NCI-H748 (cell line): ENCODE measurements around the gene PRCP.

Experiments
- DNase-seq: peaks from one replicate; lab custom pipeline; 2025; ENCODE audit not compliant: unreplicated experiment; lab: John Stamatoyannopoulos, UW

The PRCP gene

GRCh38 chr11:82831364-82831763, 68.9 kb downstream of the PRCP start:
- DNase-seq = no peak

GRCh38 chr11:82830746-82831145, 69.5 kb downstream of the PRCP start:
- peak; percentile 10 for DNase-seq

DNA sequence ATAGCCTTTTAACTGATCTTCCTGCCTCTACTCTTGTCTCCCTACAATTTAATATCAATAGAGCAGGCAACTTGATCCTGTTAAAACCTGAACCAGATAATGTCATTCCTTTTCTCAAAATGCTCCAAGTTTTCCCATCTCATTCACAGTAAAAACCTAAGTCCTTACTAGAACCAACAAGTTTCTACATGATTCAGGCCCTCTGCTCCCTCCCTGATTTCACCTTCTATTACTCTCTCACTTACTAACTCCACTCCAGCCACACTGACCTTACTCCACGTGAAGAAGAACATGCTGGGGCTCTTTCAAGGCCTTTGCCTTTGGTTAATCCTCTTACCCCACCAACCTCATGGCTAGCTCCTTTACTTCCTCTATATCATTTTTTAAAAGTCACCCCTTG, 71.1 kb downstream of the PRCP start:
- no peak for DNase-seq

- DNase-seq = no peak
Observed at GRCh38 chr11:82828472-82828871, 71.8 kb downstream of the PRCP start.

DNA sequence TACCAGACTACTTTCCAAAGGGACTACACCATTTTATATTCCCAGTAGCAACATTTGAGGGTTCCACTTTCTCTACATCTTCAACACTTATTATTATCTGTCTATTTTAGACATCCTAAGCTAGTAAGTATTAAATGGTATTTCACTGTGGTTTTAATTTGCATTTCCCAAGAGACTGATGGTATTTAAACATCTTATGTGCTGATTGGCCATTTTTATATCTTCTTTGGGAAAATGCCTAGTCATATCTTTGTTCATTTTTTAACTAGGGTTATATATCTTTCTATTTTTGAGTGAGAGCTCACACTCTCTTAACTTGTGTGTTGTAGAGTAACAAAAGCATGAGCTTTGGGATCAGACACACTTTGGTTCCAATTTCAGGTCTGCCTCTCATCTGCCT, 73.7 kb downstream of the PRCP start:
- DNase-seq = no peak

DNA sequence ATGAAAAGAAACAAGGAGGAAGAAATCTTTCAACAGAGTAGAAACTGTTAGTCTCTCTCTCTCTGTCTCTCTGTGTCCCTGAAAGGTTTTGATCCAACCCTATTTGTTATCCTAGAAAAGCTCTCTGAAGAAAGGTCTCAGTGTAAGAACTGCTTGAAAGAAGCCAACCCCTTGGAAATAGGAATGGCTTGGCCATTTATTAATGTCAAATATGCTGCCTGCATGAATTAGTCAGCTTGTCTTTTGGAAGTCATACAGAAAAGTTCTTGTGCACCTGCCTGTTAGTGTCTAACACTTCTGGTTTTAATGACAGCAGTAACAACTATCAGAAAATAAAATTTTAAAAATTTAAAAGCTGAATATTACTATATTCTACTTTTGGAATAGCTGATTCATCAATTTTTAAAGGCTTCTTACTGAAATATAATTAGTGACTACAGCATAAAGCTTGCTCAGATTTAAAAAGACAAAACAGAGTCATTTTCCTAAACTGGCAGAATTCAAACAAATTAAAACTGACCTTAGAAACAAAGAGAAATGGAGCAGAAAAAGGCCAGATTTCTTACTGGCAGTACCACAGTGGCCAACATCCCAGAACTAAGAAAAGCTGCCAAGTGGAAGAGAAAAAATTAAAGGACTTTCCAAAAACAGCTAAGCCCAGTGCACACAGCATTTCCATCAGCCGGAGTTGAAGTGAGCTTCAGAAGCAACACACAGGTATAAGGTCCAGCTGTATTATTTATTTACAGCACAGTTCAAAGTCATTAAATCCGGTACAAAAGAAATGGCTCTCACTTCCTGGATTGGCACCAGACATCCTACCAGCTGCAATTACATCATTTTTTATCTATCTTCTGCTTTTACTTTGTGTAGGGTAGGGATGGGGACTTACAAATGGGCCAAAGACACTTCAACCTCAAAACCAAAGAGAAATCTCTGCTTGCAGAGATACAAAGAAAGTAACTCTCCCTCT, 76.3 kb downstream of the PRCP start:
- peak; percentile 69 for DNase-seq

DNA sequence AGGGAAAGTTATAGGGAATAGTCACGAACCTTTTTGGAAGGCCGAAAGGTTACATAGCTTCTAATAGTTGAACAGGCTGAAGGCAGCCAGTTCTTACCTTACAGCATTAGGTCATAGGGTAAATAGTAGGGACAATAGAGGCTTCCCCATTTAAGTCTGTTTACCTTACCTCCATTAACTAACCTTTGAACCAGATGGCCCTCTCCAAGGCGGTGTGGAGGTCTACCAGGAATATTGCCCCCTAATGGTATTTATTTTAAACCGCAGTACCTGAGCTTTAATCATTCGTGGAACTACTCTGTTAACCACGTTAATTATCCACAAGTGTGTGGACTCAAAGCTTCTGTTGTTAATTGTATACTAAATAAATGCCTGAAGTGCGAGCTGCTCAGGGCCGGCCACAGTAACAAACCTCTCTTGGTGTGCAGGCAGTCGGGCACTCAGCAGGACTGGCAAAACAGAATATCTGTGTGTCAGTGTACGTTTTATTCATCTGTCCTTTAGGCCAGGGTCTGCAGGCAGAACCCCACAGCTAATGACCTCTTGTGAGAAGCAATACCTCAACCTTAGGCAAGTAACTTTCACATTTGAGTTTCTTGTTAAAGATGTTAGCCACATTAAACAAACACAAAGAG, 81.7 kb downstream of the PRCP start:
- DNase-seq = peak; percentile 86

DNA sequence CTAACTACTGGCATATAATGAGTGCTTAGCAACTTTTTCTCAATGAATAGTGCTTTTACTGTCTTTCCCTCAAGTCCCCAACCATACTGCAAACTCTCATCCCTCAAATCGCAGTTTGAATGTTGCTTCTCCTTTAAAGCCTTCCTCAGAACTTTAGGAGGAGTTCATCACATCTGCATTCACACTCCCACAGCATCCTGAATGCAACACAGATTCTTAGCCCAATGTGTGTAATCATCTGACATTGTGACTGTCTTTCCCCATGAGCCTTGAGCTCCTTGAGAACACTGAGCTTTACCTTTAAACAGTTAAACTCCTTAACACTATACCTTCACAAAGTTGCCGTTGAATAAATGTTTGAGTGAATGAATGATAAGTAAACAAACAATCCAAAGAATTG, 84.8 kb downstream of the PRCP start:
- DNase-seq = no peak

- DNase-seq = no peak
Observed at GRCh38 chr11:82814379-82814778, 85.9 kb downstream of the PRCP start.

- DNase-seq = no peak
Observed at GRCh38 chr11:82811369-82811768, 88.9 kb downstream of the PRCP start.

DNA sequence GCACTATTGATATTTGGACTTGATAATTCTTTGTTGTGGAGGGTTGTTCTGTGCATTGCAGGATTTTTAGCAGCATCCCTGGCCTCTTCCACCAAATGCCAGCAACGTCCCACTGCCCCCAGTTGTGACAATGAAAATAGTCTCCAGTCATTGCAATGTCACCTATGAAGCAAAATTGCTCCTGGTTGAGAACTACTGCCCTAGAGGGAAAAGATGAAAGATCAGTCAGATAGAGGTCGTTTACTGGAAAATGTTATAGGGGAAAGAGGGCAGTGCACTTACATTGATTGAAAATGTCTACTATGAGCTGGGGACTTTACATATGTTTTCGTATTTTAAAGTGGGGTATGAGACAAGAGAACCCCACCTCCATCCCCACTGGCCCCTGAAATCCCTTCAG, 89.5 kb downstream of the PRCP start:
- no peak for DNase-seq

DNA sequence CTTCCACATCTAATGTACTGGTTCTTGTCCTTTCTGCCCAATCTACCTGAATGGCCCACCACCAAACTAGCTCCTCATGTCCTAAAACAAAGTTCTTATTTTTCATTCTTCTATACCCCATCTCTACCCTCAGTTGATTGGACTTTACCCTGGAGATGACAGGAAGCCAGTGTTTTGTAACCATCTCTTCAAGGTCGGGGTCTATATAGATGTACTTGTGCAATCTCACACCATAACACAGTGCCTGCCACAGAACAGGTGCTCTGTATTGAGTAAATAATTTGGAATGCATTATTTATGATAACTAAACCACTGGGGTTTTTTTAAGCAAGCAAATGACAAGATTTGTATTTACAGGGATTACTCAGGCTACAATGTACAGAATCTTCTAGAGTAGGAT, 89.9 kb downstream of the PRCP start:
- no peak for DNase-seq

DNA sequence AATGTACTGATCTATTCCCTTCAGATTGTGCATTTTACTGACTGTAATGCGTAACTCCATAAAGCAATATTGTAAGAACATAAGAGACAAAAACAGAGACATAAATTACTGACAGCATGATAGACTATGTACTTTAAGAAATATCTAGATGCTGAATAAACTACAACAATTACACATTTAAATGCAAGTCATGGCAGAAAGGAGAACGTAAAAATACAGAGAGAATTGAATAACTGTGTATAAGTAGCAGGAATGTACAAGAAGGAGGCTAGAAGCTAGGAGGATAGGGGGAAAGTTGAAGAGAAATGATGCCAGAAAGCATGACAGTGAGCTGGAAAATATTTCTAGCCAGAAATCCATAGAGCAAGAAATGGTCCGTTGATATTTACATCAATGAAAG, 92.6 kb downstream of the PRCP start:
- DNase-seq = no peak

DNA sequence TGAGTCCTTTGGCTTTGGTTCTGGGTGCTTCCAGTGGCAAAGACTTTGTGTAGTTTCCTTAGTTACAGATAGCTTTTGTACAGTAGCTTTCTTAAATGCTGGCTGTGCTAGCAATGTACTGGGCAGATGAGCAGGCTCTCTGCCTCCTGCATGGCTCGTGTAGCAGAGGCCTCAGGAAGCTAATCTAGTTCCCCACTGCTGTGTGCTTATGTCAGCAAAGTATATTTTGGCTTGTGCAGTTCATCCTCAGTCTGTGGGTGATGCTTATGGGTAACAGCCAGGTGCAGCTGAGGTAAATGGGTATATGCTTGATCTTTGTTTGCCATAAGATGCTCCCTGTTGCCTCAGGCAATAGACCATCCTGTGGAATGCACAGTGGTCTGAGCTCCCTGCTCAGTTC, 97.5 kb downstream of the PRCP start:
- no peak for DNase-seq

DNA sequence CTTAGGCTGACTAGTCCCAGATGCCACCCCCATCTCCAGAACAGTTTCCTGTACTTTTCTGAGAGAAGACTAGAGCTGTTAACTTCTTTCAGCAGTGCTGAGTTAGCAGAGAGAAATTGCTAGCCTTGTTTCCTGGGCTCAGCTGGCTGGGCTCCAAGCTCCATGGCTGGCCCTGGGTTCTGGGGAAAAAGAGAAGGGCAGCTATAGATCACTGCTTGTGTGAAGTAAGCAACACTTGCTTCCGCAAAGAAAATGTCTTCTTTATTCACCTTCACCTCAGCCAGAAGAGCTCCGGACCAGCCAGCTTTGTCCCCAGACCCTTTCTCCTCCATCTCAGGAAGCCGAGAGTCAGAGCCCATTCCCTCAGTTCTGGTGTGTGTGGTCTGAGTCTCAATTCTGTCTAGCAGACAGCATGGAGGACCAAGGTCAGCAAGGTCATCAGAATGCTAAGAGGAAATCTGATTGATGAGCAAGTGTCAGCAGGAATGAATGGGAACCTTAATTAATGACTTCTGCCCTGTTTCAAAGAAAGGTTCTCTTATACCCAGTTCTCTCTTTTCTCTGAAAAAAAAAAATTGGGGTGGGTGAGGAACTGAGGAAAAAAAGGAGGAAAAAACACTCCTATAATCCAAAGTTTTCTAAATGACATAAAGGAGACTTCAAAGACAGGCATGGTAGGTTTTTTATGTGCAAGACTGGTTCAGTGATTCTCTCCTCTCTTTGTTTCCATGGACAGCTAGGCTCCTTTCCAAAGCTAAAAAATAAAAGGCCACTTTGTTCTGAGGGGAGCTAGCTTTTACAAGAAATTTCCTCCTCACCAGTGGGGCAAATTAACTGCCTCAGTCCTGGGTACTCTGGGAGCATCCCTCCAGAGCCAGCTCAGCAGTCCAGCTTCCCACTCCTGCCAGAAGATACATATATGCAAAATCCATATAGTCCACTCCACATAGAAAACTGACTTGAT, 103.0 kb downstream of the PRCP start:
- no peak for DNase-seq

DNA sequence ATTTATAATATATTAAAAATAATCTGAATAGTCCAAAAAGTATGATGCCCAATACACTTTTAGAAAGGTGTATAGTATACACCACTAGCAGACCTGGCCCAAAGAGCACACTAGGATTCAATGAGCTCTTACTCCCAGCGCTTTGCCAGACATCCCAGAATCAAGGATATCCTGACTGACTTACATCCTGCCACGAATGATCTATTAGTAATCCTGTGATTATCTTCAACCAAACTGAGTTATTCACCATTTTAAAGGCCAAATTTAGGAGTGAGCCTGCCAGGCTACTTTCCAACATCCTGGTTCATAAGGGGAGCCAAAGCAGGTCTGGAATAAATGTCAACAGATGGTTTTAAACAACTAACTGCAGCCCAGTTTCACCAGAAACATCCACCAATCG, 105.7 kb downstream of the PRCP start:
- no peak for DNase-seq

GRCh38 chr11:82792822-82793569, 107.2 kb downstream of the PRCP start:
- no peak for DNase-seq

- no peak for DNase-seq
Observed at GRCh38 chr11:82792319-82792718, 107.9 kb downstream of the PRCP start.

DNA sequence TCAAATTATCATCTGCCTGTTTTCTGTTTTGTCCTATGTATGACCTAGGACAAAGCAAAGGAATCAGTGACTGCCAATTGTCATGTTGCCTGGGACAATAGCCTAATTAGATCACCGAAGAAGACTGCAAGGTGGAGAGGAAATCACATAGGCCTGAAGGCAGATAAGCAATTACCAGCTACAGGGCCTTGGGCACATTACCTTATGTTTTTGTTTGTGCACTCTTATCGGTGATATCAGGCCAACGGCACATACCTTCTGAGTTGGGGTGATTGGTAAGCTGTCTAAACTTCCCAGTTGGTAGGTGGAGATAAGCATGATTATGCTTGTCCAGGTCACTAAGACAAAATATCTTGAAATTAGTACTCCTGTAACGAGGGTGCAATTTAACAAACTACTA, 108.5 kb downstream of the PRCP start:
- no peak for DNase-seq

- DNase-seq = no peak
Observed at GRCh38 chr11:82790723-82791484, 109.3 kb downstream of the PRCP start.
